SK-N-SH (cell line): ENCODE measurements around the gene DMGDH. TPM values are rescaled to one million over a fixed set of nuclear protein-coding genes. Genes with fewer than 3 reads are reported as not detected.

ENCODE experiments used
- CTCF ChIA-PET: fragments of 300-600, 350-600 bp; formaldehyde crosslinking; extraction: SDS; loops from one replicate; lab custom pipeline; 2021; lab: Yijun Ruan, JAX
- POLR2A ChIA-PET: fragments of 350-600 bp; sonication (Branson Sonifier 250); formaldehyde crosslinking; extraction: SDS; loops from one replicate; lab custom pipeline; 2020; ENCODE audit warnings: antibody characterized with exemption, inconsistent platforms; lab: Yijun Ruan, JAX
- DNase-seq: peaks from one replicate; pipeline ENCODE4 v3.0.0; 2012
- H2AFZ ChIP-seq: fragments of 200-600 bp; sonication (generic); 2 replicates; pipeline ENCODE4 v1.8.1; 2016; ENCODE audit warnings: antibody characterized with exemption, mild to moderate bottlenecking, low read depth
- H3F3A ChIP-seq: fragments of 200-600 bp; sonication (generic); replicated peaks from 2 replicates; pipeline ENCODE3; 2016; ENCODE audit warnings: antibody characterized with exemption, mild to moderate bottlenecking; ENCODE audit not compliant: insufficient read depth
- H3K27ac ChIP-seq, 2 experiments: fragments of 200-500 bp in 1 of 2; fragments of 200-600 bp in 1 of 2; sonication (Bioruptor generic) in 1 of 2; sonication (generic), shearing (Covaris generic) in 1 of 2; 2 replicates each; pipeline versions ENCODE4 v1.5.1 to v1.6.1; 2014 to 2016; ENCODE audit warnings: low read depth in 2 of 2, inconsistent platforms in 1 of 2, low read length in 1 of 2, mild to moderate bottlenecking in 1 of 2, mixed read lengths in 1 of 2
- H3K27me3 ChIP-seq: fragments of 200-600 bp; sonication (generic), shearing (Covaris generic); 2 replicates; pipeline ENCODE4 v1.6.1; 2016; ENCODE audit warnings: mixed run types; ENCODE audit not compliant: insufficient read depth
- H3K36me3 ChIP-seq, 2 experiments: fragments of 200-500 bp in 1 of 2; fragments of 200-600 bp in 1 of 2; sonication (Bioruptor generic) in 1 of 2; sonication (generic) in 1 of 2; replicated peaks in 1 of 2; 2 replicates each; pipeline versions ENCODE3 to v1.5.1; 2014 to 2016; ENCODE audit warnings: low read length in 1 of 2, mild to moderate bottlenecking in 1 of 2; ENCODE audit not compliant: insufficient read depth in 2 of 2, control insufficient read depth in 1 of 2
- H3K4me1 ChIP-seq, 2 experiments: fragments of 200-500 bp in 1 of 2; fragments of 200-600 bp in 1 of 2; sonication (Bioruptor generic) in 1 of 2; sonication (generic), shearing (Covaris generic) in 1 of 2; 2 replicates each; pipeline versions ENCODE4 v1.5.1 to v1.6.1; 2014 to 2016; ENCODE audit warnings: low read depth in 1 of 2, low read length in 1 of 2, mixed run types in 1 of 2; ENCODE audit not compliant: insufficient read depth in 2 of 2, control insufficient read depth in 1 of 2
- H3K4me2 ChIP-seq: fragments of 200-600 bp; sonication (generic), shearing (Covaris generic); 2 replicates; pipeline ENCODE4 v1.6.1; 2017; ENCODE audit warnings: mixed run types
- H3K4me3 ChIP-seq, 2 experiments: fragments of 200-500 bp in 1 of 2; fragments of 200-600 bp in 1 of 2; sonication (Bioruptor generic) in 1 of 2; sonication (generic), shearing (Covaris generic) in 1 of 2; 2 replicates each; pipeline versions ENCODE4 v1.5.1 to v1.8.1; 2014 to 2016; ENCODE audit warnings: low read depth in 2 of 2, inconsistent platforms in 1 of 2, low read length in 1 of 2, mild to moderate bottlenecking in 1 of 2, mixed read lengths in 1 of 2, moderate library complexity in 1 of 2
- H3K79me2 ChIP-seq: fragments of 200-600 bp; sonication (generic); 2 replicates; pipeline ENCODE4 v1.8.1; 2017; ENCODE audit warnings: mild to moderate bottlenecking; ENCODE audit not compliant: insufficient read depth
- H3K9ac ChIP-seq: fragments of 200-600 bp; sonication (generic); 2 replicates; pipeline ENCODE4 v1.6.1; 2017; ENCODE audit warnings: mixed run types
- H3K9me2 ChIP-seq: fragments of 200-600 bp; sonication (generic); 2 replicates; pipeline ENCODE4 v1.6.1; 2017; ENCODE audit warnings: mixed run types
- H3K9me3 ChIP-seq: fragments of 200-600 bp; sonication (generic); 2 replicates; pipeline ENCODE4 v1.6.1; 2017; ENCODE audit warnings: mixed run types, mild to moderate bottlenecking, moderate library complexity
- H4K20me1 ChIP-seq: fragments of 200-600 bp; sonication (generic); 2 replicates; pipeline ENCODE4 v1.6.1; 2017; ENCODE audit warnings: mild to moderate bottlenecking, mixed run types; ENCODE audit not compliant: insufficient read depth
- EP300 ChIP-seq, 2 experiments: IDR thresholded peaks; 2 replicates each; pipeline versions ENCODE4 v1.4.0 to v1.6.1; 2012; ENCODE audit warnings: borderline replicate concordance in 1 of 2, low read depth in 1 of 2, low read length in 1 of 2
- EZH2phosphoT487 ChIP-seq: fragments of 200-600 bp; sonication (generic); IDR thresholded peaks from 2 replicates; pipeline ENCODE4 v1.6.1; 2017; ENCODE audit warnings: low read depth, mixed run types, mild to moderate bottlenecking, antibody characterized with exemption, moderate library complexity, borderline replicate concordance
- FOSL2 ChIP-seq: IDR thresholded peaks from 2 replicates; pipeline ENCODE4 v1.4.0; 2012; ENCODE audit warnings: low read depth, mild to moderate bottlenecking, moderate library complexity, borderline replicate concordance
- FOXM1 ChIP-seq: IDR thresholded peaks from 2 replicates; pipeline ENCODE4 v1.4.0; 2012; ENCODE audit warnings: low read depth, mild to moderate bottlenecking
- GABPA ChIP-seq: IDR thresholded peaks from 2 replicates; pipeline ENCODE4 v1.4.0; 2012; ENCODE audit warnings: low read depth, mild to moderate bottlenecking
- GATA2 ChIP-seq: sonication (generic); formaldehyde crosslinking; IDR thresholded peaks from 2 replicates; pipeline ENCODE4 v1.5.0; 2020; ENCODE audit warnings: mild to moderate bottlenecking, missing genetic modification reagents
- MEF2A ChIP-seq: IDR thresholded peaks from 2 replicates; pipeline ENCODE4 v1.4.0; 2012; ENCODE audit warnings: low read depth, borderline replicate concordance
- MXI1 ChIP-seq: IDR thresholded peaks from 2 replicates; pipeline ENCODE4 v1.6.1; 2012; ENCODE audit warnings: mild to moderate bottlenecking, low read depth, low read length, improper control_type of control experiment
- RCOR1 ChIP-seq: fragments of 150-350 bp; IDR thresholded peaks from 2 replicates; pipeline ENCODE4 v1.6.1; 2017; ENCODE audit warnings: antibody characterized with exemption, low read length
- SIN3A ChIP-seq: IDR thresholded peaks from 2 replicates; pipeline ENCODE4 v1.6.1; 2012; ENCODE audit warnings: low read depth, mild to moderate bottlenecking, low read length, moderate library complexity, borderline replicate concordance
- TAF1 ChIP-seq: IDR thresholded peaks from 2 replicates; pipeline ENCODE4 v1.6.1; 2012; ENCODE audit warnings: low read depth, mild to moderate bottlenecking, low read length, moderate library complexity, borderline replicate concordance
- TCF12 ChIP-seq: IDR thresholded peaks from 2 replicates; pipeline ENCODE4 v1.4.0; 2012
- WGBS: methylation state at CpG from one replicate; pipeline ENCODE4 v1.1.6; 2017; ENCODE audit warnings: low lambda C conversion rate; 5-methylcytosine and 5-hydroxymethylcytosine counted together
- polyA plus RNA-seq, 3 experiments: library from polyadenylated mRNA; depleted of rRNA; stranded (reverse); fragments of >200 nt; gene quantifications; 2 replicates each; pipeline ENCODE4 v1.2.3, GENCODE V29; 2012
- TF ChIP-seq, protein P1 (sequence below): fragments of 150-350 bp; IDR thresholded peaks from 2 replicates; pipeline ENCODE4 v1.6.1; 2017; ENCODE audit warnings: antibody characterized with exemption, low read length, low read depth, borderline replicate concordance
- TF ChIP-seq, protein P2 (sequence below): IDR thresholded peaks from 2 replicates; pipeline ENCODE4 v1.6.1; 2012; ENCODE audit warnings: mild to moderate bottlenecking, low read depth, low read length, moderate library complexity
- TF ChIP-seq, protein P3 (sequence below): IDR thresholded peaks from 2 replicates; pipeline ENCODE4 v1.4.0; 2012; ENCODE audit warnings: low read depth, borderline replicate concordance
- TF ChIP-seq, protein P4 (sequence below): IDR thresholded peaks from 2 replicates; pipeline ENCODE4 v1.4.0; 2012; ENCODE audit warnings: low read depth
- TF ChIP-seq, protein P5 (sequence below): fragments of 200-600 bp; sonication (generic); IDR thresholded peaks from 2 replicates; pipeline ENCODE4 v1.6.1; 2017; ENCODE audit warnings: antibody characterized with exemption, mild to moderate bottlenecking, moderate library complexity
- TF ChIP-seq, protein P6 (sequence below): IDR thresholded peaks from 2 replicates; pipeline ENCODE4; 2012

Gene DMGDH
- polyA plus RNA-seq, 1 of the 3 experiments (the other 2 are of a cell fraction): 0.56 TPM

DNA sequence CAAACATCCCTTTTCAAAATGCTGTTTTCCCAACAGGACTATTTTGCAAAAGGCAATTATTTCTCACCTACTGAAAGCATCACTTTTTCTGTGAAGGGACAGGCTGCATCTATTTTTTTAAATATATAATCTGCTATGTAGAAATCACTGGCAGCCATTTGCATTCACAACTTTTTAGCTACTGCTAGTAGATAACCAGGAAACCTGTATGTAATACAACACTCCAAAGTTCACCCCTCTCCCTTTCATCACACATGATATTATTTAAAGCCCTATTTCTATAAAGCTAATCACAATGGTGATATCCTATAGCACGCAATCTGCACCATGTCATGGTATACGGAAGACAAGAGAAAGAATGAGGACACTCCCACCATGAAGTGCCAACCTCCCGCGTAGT, 9.8 kb downstream of the DMGDH start:
- H3K9me3 ChIP-seq: no peaks in the 10 kb centered on the region
- no peak overlapping the region for H3K4me3 ChIP-seq
- H3F3A ChIP-seq: no peaks in the 10 kb centered on the region
- ChIA-PET POLR2A (no interaction called here), CTCF (interaction anchor here (1.3 to 2.0 kb wide), 3 partner anchors 12 to 35 kb away, joined by 3 to 10 read pairs (median 4); no protein-coding TSS in a partner anchor)
- DNase-seq: no peak
- no peak overlapping the region for H2AFZ ChIP-seq
- H3K9me2 ChIP-seq: no peaks in the 10 kb centered on the region
- TF ChIP-seq SIN3A (no peak), RCOR1 (no peak), MXI1 (no peak), TCF12 (no peak), FOXM1 (no peak), EZH2phosphoT487 (no peak), TAF1 (no peak), FOSL2 (no peak)
- TF ChIP-seq, protein P1, sequence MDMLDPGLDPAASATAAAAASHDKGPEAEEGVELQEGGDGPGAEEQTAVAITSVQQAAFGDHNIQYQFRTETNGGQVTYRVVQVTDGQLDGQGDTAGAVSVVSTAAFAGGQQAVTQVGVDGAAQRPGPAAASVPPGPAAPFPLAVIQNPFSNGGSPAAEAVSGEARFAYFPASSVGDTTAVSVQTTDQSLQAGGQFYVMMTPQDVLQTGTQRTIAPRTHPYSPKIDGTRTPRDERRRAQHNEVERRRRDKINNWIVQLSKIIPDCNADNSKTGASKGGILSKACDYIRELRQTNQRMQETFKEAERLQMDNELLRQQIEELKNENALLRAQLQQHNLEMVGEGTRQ: no peak
- TF ChIP-seq, protein P2, sequence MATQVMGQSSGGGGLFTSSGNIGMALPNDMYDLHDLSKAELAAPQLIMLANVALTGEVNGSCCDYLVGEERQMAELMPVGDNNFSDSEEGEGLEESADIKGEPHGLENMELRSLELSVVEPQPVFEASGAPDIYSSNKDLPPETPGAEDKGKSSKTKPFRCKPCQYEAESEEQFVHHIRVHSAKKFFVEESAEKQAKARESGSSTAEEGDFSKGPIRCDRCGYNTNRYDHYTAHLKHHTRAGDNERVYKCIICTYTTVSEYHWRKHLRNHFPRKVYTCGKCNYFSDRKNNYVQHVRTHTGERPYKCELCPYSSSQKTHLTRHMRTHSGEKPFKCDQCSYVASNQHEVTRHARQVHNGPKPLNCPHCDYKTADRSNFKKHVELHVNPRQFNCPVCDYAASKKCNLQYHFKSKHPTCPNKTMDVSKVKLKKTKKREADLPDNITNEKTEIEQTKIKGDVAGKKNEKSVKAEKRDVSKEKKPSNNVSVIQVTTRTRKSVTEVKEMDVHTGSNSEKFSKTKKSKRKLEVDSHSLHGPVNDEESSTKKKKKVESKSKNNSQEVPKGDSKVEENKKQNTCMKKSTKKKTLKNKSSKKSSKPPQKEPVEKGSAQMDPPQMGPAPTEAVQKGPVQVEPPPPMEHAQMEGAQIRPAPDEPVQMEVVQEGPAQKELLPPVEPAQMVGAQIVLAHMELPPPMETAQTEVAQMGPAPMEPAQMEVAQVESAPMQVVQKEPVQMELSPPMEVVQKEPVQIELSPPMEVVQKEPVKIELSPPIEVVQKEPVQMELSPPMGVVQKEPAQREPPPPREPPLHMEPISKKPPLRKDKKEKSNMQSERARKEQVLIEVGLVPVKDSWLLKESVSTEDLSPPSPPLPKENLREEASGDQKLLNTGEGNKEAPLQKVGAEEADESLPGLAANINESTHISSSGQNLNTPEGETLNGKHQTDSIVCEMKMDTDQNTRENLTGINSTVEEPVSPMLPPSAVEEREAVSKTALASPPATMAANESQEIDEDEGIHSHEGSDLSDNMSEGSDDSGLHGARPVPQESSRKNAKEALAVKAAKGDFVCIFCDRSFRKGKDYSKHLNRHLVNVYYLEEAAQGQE: no peak
- TF ChIP-seq, protein P3, sequence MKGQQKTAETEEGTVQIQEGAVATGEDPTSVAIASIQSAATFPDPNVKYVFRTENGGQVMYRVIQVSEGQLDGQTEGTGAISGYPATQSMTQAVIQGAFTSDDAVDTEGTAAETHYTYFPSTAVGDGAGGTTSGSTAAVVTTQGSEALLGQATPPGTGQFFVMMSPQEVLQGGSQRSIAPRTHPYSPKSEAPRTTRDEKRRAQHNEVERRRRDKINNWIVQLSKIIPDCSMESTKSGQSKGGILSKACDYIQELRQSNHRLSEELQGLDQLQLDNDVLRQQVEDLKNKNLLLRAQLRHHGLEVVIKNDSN: no peak
- TF ChIP-seq, protein P4, sequence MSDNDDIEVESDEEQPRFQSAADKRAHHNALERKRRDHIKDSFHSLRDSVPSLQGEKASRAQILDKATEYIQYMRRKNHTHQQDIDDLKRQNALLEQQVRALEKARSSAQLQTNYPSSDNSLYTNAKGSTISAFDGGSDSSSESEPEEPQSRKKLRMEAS: no peak
- no peaks in the 10 kb centered on the region for H4K20me1 ChIP-seq
- no peaks in the 10 kb centered on the region; the same call in 1 of the 2 replicates for H3K27me3 ChIP-seq
- no peak overlapping the region for H3K9ac ChIP-seq
- peaks cover 0 to 2% of the 10 kb centered on the region in 2 experiments; a peak in 1 of 4 replicates for H3K4me1 ChIP-seq
- H3K4me2 ChIP-seq: no peak overlapping the region
- H3K36me3 ChIP-seq: no peaks in the 10 kb centered on the region
- H3K79me2 ChIP-seq: no peaks in the 10 kb centered on the region
- WGBS: 88% methylated on average over 4 of the region's 4 CpGs
- no peak overlapping the region for H3K27ac ChIP-seq

DNA sequence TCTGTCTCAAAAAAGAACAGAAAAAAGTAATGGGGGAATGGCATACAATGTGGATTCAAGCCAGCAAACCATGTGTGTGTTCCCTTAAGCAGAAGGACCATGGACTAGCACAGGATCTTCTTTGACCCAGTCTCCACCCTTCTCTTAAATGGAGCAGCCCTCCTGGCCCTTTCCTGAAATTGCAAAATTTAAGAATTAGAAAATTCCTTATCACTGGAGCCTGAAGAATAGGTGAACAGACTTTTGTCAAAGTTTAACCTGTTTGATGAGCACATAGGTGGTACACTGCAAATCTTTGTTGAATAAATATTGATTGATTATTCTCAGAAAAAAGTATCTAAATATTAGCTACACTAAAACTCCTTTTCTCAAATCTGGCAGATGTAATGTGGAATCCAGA, 12.6 kb downstream of the DMGDH start:
- Histone ChIP-seq H3K27ac (no peak overlapping the region), H3K9me3 (no peaks in the 10 kb centered on the region), H3K36me3 (no peaks in the 10 kb centered on the region), H3K27me3 (no peaks in the 10 kb centered on the region; the same call in 1 of the 2 replicates), H3K4me1 (no peaks in the 10 kb centered on the region), H4K20me1 (no peaks in the 10 kb centered on the region), H3K79me2 (no peaks in the 10 kb centered on the region), H3K4me3 (no peak overlapping the region), H3K4me2 (no peak overlapping the region), H3K9me2 (no peaks in the 10 kb centered on the region), H2AFZ (no peak overlapping the region), H3F3A (no peaks in the 10 kb centered on the region), H3K9ac (no peak overlapping the region)
- ChIA-PET POLR2A (no interaction called here), CTCF (interaction anchor here (1.0 kb wide), 2 partner anchors 10 to 32 kb away, joined by 3 read pairs; no protein-coding TSS in a partner anchor)
- no peak for DNase-seq
- TF ChIP-seq, protein P1: no peak
- no peak for TF ChIP-seq EZH2phosphoT487
- no peak for TF ChIP-seq EP300 (IDR thresholded peaks at IDR 0.05; ENCODE audit: borderline replicate concordance in 1 of 2, low read depth in 1 of 2, low read length in 1 of 2)
- TF ChIP-seq, protein P5, sequence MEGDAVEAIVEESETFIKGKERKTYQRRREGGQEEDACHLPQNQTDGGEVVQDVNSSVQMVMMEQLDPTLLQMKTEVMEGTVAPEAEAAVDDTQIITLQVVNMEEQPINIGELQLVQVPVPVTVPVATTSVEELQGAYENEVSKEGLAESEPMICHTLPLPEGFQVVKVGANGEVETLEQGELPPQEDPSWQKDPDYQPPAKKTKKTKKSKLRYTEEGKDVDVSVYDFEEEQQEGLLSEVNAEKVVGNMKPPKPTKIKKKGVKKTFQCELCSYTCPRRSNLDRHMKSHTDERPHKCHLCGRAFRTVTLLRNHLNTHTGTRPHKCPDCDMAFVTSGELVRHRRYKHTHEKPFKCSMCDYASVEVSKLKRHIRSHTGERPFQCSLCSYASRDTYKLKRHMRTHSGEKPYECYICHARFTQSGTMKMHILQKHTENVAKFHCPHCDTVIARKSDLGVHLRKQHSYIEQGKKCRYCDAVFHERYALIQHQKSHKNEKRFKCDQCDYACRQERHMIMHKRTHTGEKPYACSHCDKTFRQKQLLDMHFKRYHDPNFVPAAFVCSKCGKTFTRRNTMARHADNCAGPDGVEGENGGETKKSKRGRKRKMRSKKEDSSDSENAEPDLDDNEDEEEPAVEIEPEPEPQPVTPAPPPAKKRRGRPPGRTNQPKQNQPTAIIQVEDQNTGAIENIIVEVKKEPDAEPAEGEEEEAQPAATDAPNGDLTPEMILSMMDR: no peak
- no peak for TF ChIP-seq GABPA
- TF ChIP-seq TCF12: no peak
- TF ChIP-seq MEF2A: no peak
- TF ChIP-seq, protein P6, sequence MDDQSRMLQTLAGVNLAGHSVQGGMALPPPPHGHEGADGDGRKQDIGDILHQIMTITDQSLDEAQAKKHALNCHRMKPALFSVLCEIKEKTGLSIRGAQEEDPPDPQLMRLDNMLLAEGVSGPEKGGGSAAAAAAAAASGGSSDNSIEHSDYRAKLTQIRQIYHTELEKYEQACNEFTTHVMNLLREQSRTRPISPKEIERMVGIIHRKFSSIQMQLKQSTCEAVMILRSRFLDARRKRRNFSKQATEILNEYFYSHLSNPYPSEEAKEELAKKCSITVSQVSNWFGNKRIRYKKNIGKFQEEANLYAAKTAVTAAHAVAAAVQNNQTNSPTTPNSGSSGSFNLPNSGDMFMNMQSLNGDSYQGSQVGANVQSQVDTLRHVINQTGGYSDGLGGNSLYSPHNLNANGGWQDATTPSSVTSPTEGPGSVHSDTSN: no peak
- no peak for TF ChIP-seq GATA2 (CRISPR knock-in tag)
